SIG-M5 treated with dmso at 0.1 percent for 504 hours (cell line): ENCODE measurements around the gene CADPS.
A peak's percentile ranks its signal among the peaks of the same experiment; 100 is the strongest.

Experiments used
- DNase-seq: peaks from one replicate; lab custom pipeline; 2025; ENCODE audit not compliant: unreplicated experiment; lab: John Stamatoyannopoulos, UW

The CADPS gene

DNA sequence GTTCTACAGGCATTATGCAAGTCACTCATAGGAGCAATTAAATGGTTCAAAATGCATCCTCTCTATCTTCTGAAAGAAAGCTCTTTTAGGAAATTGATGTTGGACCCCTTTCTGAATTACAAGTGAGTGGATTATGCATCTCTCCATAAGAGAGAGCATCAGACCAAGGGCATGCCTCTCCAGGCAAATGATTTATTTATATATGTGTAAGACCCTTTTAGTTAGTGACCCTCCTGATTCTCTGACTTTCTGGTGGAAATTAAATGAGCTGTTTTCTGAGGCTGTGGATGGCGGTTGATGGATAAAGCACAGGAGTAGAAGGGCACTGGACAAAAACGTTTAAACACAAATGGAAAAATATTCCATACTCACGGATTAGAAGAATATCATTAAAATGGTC, 62.6 kb downstream of the CADPS start:
- DNase-seq: no peak

DNA sequence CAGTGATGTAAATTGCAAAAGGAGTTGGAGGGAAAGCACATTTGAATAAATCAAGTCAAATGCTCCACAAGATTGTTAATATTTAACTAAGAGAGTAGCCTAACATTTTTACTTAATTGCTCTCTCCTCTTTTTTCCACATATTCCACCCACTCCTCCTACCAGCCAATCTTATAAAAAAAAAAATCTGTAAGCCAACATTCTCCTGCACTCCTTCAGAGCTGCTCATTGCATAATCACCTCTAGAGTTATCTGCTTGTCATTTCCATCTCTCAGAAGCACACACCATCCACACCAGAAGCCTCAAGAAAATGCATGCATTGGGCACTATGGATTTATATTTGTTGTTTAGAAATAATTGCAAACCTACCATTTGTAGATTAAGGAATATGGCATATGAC, 64.1 kb downstream of the CADPS start:
- no peak for DNase-seq

DNA sequence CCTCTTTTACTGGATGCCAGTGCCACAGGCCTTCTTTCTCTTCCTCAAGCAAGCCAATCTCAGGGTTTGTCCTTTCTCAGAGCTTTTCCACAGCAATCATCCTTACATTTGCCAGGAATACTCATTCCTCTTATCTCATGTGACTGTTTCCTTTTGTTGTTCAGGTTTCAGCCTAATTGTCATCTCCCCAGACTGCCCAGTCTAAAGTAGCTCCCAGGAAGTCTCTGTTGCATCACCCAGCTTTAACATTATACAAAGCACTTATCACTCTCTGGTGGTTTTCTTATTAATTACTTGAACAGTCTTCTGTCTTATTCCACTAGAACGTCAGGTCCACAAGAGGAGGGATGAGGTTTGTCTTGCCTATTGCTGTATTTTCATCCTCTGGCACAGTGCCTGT, 65.8 kb downstream of the CADPS start:
- no peak for DNase-seq

DNA sequence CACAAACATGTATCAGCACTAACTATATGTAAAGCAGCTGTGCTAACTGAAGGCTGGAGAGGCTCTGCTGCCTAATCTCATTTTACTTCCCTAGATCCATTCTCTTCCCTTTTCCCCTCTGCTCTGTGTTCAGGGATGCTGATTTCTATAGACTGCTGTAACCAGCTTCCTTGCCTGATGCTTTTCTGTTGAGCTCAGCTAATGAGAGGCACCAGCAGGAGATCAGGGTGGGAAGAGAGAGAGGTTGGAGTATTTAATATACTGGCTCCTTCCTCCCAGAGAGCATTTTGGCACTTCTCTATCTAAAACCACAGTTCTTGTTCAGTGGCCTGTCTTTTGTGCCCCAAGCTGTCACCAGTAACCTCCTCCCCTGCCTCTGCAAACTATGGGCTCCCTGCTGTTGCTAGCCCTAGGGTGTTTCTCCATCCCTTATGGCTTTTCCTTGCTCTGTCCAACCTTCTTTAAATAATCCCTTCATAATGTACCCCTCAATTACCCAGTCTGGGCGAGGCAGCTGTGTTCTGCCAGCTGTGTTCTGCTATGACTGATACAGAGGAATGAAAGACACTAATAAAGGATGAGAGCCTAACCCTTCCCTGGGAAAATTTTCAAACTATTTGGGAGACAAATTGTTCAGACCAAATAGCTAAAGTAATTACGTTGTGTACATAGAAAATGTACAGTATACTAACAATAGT, 69.5 kb downstream of the CADPS start:
- DNase-seq: no peak

DNA sequence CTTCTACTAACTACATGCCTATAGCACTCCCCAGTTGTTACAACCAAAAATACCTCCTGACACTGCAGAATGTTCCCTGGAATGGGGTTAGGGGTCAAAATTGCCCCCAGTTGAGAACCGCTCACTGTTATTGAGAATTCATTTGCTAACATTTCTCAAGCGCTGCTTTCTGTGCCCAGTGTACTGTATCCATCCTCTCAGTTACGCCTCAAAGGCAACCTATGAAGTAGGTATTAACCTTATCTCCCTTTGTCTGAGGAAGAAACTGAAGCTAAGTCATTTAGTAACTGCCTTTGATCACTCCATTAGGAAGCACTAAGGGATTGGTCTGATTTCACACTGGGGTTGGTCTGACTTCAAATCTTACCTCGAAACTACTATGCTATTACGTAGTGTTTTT, 70.1 kb downstream of the CADPS start:
- no peak for DNase-seq

DNA sequence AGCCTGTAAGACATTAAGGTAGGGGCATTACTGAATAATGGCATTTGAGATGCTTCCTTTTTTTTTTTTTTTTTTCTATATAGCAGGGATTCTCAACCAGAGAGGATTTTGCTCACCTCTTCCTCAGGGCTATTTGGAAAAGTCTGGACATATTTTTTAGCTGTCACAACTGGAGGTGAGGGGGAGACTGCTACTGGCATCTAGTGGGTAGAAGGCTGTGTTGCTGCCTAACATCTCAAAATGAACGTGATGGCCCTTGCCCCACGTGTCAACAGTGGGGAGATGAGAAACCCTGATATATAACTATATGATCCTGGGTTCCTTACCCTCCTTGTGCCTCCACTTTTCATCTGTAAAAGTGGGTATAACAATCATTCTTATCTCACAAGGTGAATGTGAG, 71.9 kb downstream of the CADPS start:
- DNase-seq: no peak

DNA sequence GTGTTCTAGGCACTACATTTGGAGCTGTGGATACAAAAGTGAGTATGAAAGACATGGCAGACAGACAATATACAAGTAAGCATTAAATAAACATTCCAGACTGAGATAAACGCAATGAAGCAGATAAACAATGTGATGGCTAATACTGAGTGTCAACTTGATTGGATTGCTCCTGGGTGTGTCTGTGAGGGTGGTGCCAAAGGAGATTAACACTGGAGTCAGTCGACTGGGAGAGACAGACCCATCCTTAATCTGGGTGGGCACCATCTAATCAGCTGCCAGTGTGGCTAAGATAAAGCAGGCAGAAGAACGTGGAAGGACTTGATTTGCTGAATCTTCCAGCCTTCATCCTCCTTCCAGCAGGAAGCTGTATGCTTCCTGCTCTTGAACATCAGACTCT, 77.2 kb downstream of the CADPS start:
- no peak for DNase-seq

DNA sequence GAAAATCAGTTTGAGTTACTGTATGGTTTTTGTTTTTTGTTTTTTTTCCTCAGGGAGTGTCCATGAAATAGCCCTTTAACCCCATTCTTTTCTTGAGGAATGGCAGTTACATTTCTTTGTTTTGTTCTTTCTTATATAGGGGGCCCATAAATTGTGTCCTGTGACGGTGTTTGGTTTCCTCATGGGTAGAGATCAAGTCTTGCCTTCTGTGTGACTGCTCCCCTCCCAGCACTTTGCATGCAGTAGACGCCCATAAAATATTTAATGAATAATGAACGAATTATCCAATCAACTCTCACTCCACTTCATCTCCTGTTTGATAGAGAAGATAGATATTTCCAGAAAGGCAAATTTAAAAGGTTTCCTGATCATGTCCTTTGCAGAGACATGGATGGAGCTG, 78.1 kb downstream of the CADPS start:
- no peak for DNase-seq

DNA sequence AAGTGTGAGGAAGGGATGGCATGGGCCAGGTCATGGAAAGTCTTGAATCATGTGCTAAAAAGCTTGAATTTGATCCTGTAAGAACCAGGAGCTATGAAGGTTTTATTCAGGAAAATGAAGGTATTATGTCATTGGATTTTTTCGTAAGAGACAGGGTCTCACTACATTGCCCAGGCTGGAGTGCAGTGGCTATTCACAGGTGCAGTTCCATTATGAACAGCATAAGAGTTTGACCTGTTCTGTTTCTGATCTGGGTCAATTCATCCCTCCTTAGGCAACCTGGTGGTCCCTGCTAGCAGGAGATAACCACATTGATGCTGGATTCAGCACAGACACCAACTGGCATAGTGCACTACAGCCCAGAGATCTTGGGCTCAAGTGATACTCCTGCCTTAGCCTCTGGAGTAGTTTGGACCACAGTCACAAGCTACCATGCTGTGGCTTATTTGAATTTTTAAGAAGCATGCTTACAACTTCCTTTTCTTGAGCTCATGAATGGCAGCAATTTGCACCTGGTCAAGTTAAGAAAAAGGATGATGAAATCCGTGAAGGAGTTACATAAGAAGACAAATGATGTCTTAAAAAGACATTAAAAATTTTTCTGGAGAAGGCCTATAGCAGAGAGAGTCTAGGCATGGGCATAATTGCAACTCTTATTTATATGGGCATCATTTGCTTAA, 79.1 kb downstream of the CADPS start:
- DNase-seq: no peak

DNA sequence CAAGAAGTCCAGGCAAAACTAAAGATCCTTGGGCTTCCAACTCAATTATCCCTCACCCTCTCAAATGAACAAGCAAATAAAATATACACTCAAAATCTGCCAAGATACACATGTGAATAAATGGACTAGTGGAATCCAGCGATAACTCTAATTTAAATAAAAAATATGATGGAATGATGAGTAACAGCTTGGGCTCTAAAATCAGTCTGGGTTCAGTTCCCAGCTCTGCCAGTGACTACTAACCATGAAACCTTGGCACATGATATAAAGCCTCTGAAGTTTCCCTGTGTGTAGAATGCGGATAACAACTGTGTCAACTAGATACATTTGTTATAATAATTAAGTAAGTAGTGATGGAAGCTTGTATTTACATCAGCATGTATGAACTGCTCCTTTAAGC, 81.3 kb downstream of the CADPS start:
- no peak for DNase-seq

DNA sequence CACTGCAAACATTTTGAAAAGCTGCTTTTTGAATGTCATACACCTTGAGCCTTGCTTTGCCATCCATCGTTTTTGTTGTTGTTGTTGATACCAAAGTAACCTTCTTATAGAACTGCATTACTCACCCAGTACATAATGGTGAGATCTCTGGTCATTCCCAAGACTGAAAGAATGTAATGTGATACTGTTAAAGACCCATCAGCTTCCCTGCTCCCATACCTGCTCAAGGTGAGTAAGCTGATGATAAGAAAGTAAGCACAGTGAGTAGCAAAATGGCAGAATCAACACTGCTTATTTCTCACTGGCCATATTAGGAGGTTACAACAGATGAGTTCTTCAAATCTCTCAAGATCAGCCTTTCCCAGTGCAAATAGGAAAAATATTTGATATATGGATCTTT, 89.8 kb downstream of the CADPS start:
- no peak for DNase-seq

DNA sequence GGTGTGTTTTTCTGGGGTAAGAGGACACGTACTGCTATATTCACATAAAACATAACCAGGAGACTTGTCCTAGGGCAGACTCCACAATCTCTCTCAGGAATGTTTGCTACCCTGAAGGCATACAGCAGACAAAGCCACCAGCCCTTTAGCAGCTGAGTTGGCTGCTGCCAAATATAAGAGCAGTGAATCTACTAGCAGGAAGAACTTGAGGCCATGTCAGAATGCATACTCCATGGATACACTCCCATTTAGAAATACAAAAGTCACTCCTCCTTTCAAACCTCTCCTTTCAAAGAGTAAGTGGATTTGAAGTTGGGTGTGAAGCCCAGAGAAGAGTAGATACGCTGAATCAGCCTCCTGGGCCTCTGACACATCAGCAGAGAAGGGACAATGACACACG, 94.1 kb downstream of the CADPS start:
- DNase-seq: peak; percentile 30

DNA sequence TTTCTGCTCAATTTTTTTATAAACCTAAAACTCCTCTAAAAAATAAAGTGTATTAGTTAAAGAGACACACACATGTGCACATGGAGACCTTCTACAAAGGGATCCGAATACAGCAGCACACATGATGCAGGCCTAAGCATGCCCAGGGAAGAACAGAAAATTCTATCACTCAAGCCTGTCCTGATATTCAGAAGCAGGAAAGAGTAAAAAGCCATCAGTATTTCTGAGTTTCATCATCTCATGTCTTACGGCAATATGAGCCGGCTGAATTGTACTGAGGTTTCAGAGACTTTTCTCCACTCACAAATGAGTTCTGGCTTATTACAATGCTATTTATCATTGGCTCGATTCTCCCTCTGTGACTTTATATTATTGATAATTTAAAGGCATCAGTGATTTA, 97.5 kb downstream of the CADPS start:
- no peak for DNase-seq

DNA sequence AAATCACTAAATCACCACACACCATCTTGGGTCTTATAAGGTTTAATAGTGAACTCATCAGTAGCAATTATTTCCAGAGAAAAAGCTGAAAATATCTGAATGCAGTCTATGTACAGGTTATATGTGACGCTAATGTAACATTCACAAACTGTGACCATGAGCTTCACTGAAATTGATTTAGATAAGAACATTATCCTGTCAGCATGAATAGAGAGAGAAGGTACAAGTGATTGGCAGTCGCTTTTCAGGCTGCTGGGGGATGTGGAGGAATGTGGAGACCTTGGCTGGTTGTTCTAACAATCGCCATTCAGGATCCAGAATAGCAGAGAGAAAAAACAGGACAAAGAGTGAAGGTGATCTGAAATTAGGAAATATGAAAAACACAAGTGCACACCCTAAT, 98.1 kb downstream of the CADPS start:
- no peak for DNase-seq

DNA sequence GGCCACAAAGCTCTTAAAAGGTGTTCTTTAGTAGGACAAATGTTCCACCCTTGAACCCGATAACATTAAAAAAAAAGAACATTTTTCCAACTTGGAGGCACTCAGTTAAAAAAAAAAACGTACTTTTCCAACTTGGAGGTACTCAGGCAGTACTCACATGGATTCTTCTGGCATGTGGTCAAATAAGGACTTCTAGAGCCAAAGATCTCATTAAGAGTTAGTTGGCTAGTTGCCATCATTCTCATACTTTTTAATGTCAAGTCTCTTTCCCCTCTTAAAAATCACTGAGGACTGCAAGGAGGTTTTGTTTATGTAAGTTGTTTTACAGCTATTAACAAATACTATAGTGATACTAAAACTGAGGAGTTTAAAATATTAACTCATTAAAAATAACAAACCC, 101.0 kb downstream of the CADPS start:
- DNase-seq: no peak

DNA sequence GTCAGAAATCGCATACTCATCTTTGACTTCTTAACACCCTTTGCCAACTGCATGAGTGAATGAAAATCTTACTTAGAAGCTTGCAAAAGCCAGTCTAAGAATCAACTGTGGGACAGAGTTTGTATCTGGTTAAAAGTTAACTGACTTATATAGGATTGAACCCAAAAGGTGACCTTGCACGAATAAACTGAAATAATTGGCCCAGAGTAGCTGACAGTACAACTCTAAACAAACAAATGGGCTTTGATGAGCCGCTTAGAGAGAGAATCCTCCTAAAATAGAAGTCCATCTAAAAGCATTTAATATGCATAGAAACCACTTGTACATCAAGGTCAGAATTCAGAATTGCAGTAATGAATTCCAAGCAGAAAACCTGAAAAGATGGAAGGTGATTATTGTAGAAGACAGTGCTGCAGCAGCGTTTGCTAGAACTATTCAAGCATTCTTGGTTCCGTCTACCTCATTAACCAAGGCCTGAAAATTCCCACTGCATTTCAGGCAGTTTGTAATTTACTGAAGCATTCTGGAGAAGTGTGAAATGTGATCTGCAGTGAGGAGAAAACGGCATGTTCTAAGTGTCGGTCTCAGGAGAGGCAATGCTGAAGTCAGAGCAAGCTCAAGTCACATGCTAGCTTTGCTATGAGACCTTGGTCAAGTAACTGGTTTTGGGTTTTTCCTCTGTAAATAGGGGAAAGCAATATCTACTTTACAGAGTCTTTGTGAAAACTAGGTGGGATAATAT, 103.7 kb downstream of the CADPS start:
- no peak for DNase-seq

DNA sequence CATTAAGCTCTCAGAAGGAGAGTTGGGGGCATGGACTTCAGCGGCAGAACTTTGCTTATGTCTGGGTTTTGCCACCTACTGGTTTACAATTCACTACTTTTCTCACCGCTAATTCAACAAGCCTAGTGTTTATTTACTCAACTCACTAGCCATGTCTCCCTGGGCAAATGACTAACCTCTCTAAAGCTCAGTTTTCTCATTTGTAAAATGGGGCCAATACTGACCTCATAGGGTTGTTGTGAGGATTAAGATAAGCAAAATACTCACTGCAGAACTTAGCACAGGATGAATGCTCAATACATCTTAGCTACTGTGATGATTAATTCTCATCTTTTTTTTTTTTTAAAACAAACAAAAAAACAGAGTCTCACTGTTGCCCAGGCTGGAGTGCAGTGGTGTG, 106.3 kb downstream of the CADPS start:
- no peak for DNase-seq

DNA sequence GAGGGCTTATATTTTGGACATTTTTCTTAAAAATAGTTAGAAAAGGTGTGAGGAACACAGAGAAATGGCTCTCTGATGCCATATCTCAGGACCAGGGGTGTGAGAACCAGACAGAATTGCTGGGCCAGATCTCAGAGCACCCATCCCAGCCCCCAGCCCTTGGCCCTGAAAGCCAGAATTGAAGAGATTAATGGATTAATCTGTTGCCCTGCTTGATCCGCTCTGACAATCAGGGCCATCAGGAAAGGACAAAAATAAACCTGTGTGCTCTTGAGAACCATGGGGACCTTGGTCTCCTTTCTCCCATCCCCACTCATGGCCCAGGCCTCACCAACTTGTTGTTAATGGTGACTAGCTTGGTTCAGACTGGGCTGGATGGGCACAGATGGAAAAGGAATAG, 113.5 kb downstream of the CADPS start:
- no peak for DNase-seq

DNA sequence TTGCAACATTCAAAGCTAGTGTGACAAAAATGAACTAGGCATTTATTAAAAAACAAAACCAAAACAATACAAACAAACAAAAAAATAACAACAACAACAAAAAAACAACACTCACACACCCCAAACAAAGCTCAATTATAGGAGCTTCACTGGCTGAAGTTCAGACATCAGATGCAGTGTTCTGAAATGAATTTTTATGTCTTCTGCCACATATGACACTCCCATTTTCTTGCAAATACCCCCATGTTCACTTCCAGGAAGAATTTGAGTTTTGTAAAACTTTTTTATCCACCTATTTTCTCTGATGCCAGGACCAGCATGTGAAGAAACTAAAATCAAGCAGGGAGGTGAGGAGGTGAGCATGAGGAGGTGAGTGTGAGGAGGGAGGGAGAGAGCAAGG, 113.9 kb downstream of the CADPS start:
- DNase-seq: no peak

DNA sequence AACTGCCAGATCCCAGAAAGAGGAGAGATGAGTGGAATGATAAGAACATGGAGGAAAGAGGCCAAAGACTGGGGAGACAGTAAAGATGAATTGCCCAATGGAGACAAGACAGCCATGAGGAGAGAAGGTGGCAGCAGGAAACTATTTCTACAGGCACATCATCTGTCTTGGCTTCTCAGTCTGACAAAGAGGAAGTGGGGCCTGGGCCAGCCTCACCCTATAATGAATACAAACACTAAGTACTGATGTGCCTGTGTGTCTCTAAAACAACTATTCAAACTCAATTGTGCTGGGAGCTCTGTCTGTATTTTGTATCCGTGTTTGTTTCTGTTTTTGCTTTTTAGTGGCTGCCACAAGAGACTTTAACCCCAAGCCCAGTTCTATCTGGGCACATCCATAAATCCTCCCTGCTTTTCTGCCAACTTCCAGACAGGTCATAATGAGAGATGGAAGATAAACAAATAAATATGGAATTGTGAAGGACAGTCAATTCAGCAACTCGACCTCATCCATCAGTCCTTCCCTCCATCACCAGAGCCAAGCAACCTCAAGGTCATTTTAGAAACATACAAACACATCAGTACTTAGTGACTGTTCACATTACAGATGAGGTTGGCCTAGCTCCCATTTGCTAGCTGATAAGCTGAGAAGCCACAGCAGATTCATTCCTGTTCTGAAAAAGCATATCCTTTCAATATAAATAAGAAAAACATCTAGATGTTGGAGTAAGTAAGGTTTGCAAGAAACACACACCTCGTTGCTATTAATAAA, 116.7 kb downstream of the CADPS start:
- no peak for DNase-seq

DNA sequence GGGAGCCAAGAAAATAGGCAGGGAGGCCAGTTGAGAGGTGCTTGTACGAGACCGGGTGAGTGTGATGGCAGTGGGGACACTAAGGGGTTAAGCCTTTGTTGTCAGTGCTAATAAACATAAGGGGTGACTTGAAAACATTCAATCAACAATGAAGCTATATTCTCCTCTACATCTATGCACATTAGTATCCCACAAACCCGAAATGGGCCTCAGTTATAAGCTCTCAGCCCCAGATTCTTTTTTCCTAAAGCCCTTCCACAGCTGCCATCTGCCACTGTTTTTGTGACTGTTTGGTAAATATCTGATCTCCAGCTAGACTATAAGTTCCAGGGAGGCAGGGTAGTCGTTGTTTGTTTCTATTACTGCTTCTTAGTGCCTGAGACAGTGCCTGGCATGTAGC, 118.2 kb downstream of the CADPS start:
- no peak for DNase-seq

DNA sequence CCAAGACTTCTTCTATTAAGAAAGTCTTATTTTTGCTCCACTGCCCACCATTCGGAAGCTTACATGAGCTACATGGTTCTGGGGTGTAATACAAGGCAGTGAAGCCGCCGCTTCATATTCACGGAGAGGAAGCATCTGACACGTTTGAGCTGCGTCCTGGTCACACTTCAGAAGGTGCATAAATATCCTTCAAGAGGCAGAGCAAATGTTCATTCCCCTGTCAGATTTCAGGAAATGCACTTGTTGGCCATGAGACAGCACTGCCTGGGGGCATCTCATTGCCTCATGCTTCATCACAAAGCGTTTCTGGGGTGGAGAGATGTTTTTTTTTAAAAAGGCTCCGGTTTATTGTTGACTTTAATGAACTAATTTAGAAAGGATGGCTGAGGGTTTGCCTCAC, 119.9 kb downstream of the CADPS start:
- DNase-seq: peak; percentile 23
